Common myeloid progenitor, CD34-positive (primary cell): ENCODE measurements around the gene CD109.
"Not testable (repeated sequence)": the region's sequence is repeated elsewhere in the genome, so short reads cannot be mapped to it uniquely, and the experiment has no call there.

ENCODE experiments used
- CTCF ChIA-PET: fragments of 350-600 bp; sonication (Branson Sonifier 250); formaldehyde crosslinking; loops from one replicate; lab custom pipeline; 2021; ENCODE audit warnings: antibody characterized with exemption; lab: Charles Lee
- POLR2A ChIA-PET: fragments of 350-600 bp; sonication (Branson Sonifier 250); formaldehyde crosslinking; loops from one replicate; lab custom pipeline; 2021; ENCODE audit warnings: antibody characterized with exemption; lab: Charles Lee
- DNase-seq, 3 donors: peaks; one replicate each; pipeline versions ENCODE4 v3.0.0 to v3.0.0-alpha.2; 2013
- H3K27ac ChIP-seq, 2 experiments: 1 replicate in 1 of 2; 2 replicates in 1 of 2; pipeline ENCODE4 v1.7.0; 2013; ENCODE audit warnings: inconsistent platforms in 2 of 2, low read length in 2 of 2, mild to moderate bottlenecking in 2 of 2, low read depth in 1 of 2, moderate library complexity in 1 of 2; ENCODE audit not compliant: severe bottlenecking in 2 of 2, insufficient read depth in 1 of 2, poor library complexity in 1 of 2
- H3K27me3 ChIP-seq, 5 experiments: replicated peaks in 2 of 5; 1 replicate in 3 of 5; 2 replicates in 2 of 5; pipeline versions ENCODE4 v1.6.1 to v1.7.0; 2013; ENCODE audit warnings: low read length in 4 of 5, mild to moderate bottlenecking in 2 of 5, moderate library complexity in 2 of 5, inconsistent platforms in 1 of 5; ENCODE audit not compliant: insufficient read depth in 5 of 5, control insufficient read depth in 4 of 5
- H3K36me3 ChIP-seq, 4 experiments: 1 replicate in 2 of 4; 2 replicates in 2 of 4; pipeline versions ENCODE4 v1.6.1 to v1.7.0; 2013; ENCODE audit warnings: low read length in 3 of 4, control low read depth in 1 of 4, mild to moderate bottlenecking in 1 of 4; ENCODE audit not compliant: control insufficient read depth in 4 of 4, insufficient read depth in 4 of 4
- H3K4me1 ChIP-seq, 4 experiments: 1 replicate in 3 of 4; 2 replicates in 1 of 4; pipeline versions ENCODE4 v1.6.1 to v1.7.1; 2013; ENCODE audit warnings: low read length in 3 of 4, mild to moderate bottlenecking in 3 of 4, control low read depth in 1 of 4, inconsistent platforms in 1 of 4, moderate library complexity in 1 of 4; ENCODE audit not compliant: control insufficient read depth in 4 of 4, insufficient read depth in 4 of 4; ENCODE audit errors: control extremely low read depth in 1 of 4
- H3K4me3 ChIP-seq, 7 experiments: 1 replicate in 4 of 7; 2 replicates in 3 of 7; pipeline versions ENCODE4 v1.5.1 to v1.7.0; 2013; ENCODE audit warnings: mild to moderate bottlenecking in 7 of 7, low read length in 6 of 7, moderate library complexity in 6 of 7, inconsistent platforms in 2 of 7, low read depth in 2 of 7, control low read depth in 1 of 7; ENCODE audit not compliant: insufficient read depth in 4 of 7, control insufficient read depth in 1 of 7; ENCODE audit errors: extremely low read depth in 1 of 7
- H3K9me3 ChIP-seq, 5 experiments: 1 replicate in 4 of 5; 2 replicates in 1 of 5; pipeline versions ENCODE4 v1.6.1 to v1.7.1; 2013; ENCODE audit warnings: low read length in 4 of 5, mild to moderate bottlenecking in 2 of 5, inconsistent platforms in 1 of 5, low read depth in 1 of 5, moderate library complexity in 1 of 5; ENCODE audit not compliant: control insufficient read depth in 4 of 5, insufficient read depth in 2 of 5; ENCODE audit errors: control extremely low read depth in 1 of 5
- WGBS: methylation state at CpG from one replicate; pipeline ENCODE4 v1.1.5; 2013; ENCODE audit not compliant: insufficient coverage; 5-methylcytosine and 5-hydroxymethylcytosine counted together

CD109 gene

DNA sequence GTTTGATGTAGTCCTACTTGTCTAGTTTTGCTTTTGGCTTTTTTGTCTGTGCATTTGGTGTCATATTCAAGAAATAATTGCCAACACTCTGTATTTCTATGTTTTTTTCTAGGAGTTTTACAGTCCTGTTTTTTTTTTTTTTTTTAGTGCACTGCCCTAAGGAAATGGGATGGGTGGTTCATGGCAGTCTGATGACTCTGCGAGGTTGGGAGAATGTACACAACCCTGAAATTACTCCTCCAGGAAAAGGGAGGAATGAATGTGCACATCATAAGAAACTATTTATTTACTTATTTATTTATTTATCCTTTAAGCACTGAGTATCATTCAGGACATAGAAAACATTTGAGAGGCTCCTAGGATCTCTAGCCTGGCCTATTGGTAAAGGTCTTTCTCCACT, 27.0 kb upstream of the CD109 start:
- CTCF ChIA-PET: interaction anchor here (1.1 kb wide), 2 partner anchors 12 to 65 kb away, joined by 3 to 4 read pairs; no protein-coding TSS in a partner anchor
- DNase-seq: no peak
- Histone ChIP-seq H3K4me3 (no peak overlapping the region), H3K27ac (no peak overlapping the region), H3K9me3 (no peaks in the 10 kb centered on the region), H3K4me1 (peaks cover 0 to 10% (median 3%) of the 10 kb centered on the region in 4 experiments), H3K36me3 (no peaks in the 10 kb centered on the region), H3K27me3 (no peaks in the 10 kb centered on the region)
- WGBS: no CpG with 5 or more reads among the region's 1 CpG
- POLR2A ChIA-PET: no interaction called here

DNA sequence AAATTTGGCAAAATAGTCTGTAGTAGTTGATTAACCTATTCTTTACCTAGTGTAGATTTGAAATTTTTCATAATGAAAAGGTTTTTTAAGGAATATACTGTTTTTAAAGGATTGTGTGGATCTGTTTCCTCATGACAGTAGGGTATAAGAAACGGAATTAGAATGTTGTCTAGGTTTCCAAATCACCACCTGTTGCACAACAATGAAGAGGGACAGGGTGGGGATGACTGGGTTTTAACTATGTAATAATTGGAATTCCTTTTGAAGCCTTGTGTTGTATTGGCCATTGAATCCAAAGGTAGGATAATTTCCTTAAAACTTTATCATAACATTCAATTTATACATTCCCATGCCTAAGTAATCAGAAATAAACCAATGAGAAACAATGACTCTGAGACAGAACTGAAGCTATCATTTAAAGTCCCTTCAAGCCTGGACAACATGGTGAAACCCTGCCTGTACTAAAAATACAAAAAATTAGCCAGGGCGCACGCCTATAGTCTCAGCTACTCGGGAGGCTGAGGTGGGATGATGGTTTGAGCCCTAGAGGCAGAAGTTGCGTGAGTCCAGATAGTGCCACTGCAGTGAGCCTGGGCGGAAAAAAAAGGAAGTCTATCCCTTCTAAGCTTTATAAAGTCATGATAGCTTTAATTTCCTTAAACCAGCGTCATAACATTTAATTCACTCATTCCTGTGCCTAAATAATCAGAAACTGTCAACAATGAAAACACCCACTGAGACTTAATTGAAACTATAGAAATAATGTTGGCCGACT, 23.9 kb upstream of the CD109 start:
- Histone ChIP-seq H3K4me1 (peaks cover 0 to 3% (median 2%) of the 10 kb centered on the region in 4 experiments), H3K9me3 (no peaks in the 10 kb centered on the region), H3K27me3 (no peaks in the 10 kb centered on the region), H3K4me3 (no peak overlapping the region), H3K36me3 (no peaks in the 10 kb centered on the region), H3K27ac (no peak overlapping the region)
- WGBS: 67% methylated on average over 4 of the region's 8 CpGs
- ChIA-PET CTCF (interaction anchor here (0.9 to 10.4 kb wide), 7 partner anchors 10 to 1537 kb away, joined by 3 to 248 read pairs (median 5); no protein-coding TSS in a partner anchor), POLR2A (no interaction called here)
- peak in 2 of 3 donors; percentile 33 to 59 for DNase-seq

GRCh38 chr6:73675466-73676098, 20.4 kb upstream of the CD109 start:
- CTCF ChIA-PET: interaction anchor here (0.7 to 10.4 kb wide), 21 partner anchors 10 to 195 kb away, joined by 3 to 248 read pairs (median 4); partner anchors contain the start of genes CD109 and SLC17A5
- no peaks in the 10 kb centered on the region for H3K27me3 ChIP-seq

GRCh38 chr6:73679009-73679408, 17.0 kb upstream of the CD109 start:
- Histone ChIP-seq H3K27ac (no peak overlapping the region), H3K9me3 (peaks cover 0 to 4% (median 0%) of the 10 kb centered on the region in 5 experiments), H3K36me3 (no peaks in the 10 kb centered on the region), H3K27me3 (no peaks in the 10 kb centered on the region), H3K4me3 (no peak overlapping the region), H3K4me1 (peaks cover 0 to 5% (median 0%) of the 10 kb centered on the region in 4 experiments)
- POLR2A ChIA-PET: no interaction called here
- CTCF ChIA-PET: interaction anchor here (1.1 to 10.4 kb wide), 5 partner anchors 8 to 59 kb away, joined by 3 to 248 read pairs (median 4); no protein-coding TSS in a partner anchor
- no peak for DNase-seq
- WGBS: 75% methylated on average over 1 of the region's 3 CpGs

More at GRCh38 chr6:73675466-73676098, 20.4 kb upstream of the CD109 start:
- peak; percentile 50 to 77 (median 68) for DNase-seq
- H3K4me1 ChIP-seq: peaks cover 0 to 8% (median 3%) of the 10 kb centered on the region in 4 experiments
- POLR2A ChIA-PET: interaction anchor here (1.1 kb wide), 1 partner anchor 57 kb away, joined by 6 read pairs; no protein-coding TSS in a partner anchor
- H3K4me3 ChIP-seq: no peak overlapping the region
- no peaks in the 10 kb centered on the region for H3K9me3 ChIP-seq
- H3K27ac ChIP-seq: no peak overlapping the region
- H3K36me3 ChIP-seq: no peaks in the 10 kb centered on the region
- no CpG with 5 or more reads among the region's 4 CpGs for WGBS

DNA sequence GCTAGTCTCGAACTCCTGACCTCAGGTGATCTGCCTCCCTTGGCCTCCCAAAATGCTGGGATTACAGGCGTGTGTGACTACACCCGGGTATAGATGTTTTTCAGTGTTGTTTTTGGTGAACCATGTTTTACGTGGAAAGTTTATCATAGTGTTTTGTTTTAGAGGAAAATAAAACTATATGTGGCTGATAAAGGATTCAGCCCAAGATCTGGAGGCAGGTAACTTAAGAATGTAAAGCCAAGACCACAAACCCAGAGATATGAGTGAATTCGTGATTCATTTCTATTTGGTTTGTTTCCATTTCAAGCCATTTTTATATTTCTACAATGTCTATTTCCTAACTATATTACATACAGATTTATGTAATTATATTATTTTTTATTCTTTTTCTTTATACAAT, 16.2 kb upstream of the CD109 start:
- H3K9me3 ChIP-seq, DNase-seq, H3K4me3 ChIP-seq, H3K27ac ChIP-seq, H3K4me1 ChIP-seq, H3K27me3 ChIP-seq, H3K36me3 ChIP-seq: not testable (repeated sequence)
- ChIA-PET POLR2A (interaction anchor here (0.7 kb wide), 1 partner anchor 36 kb away, joined by 3 read pairs; no protein-coding TSS in a partner anchor), CTCF (interaction anchor here (1.0 to 10.4 kb wide), 6 partner anchors 9 to 69 kb away, joined by 3 to 248 read pairs (median 3); no protein-coding TSS in a partner anchor)
- WGBS: 100% methylated on average over 3 of the region's 5 CpGs

DNA sequence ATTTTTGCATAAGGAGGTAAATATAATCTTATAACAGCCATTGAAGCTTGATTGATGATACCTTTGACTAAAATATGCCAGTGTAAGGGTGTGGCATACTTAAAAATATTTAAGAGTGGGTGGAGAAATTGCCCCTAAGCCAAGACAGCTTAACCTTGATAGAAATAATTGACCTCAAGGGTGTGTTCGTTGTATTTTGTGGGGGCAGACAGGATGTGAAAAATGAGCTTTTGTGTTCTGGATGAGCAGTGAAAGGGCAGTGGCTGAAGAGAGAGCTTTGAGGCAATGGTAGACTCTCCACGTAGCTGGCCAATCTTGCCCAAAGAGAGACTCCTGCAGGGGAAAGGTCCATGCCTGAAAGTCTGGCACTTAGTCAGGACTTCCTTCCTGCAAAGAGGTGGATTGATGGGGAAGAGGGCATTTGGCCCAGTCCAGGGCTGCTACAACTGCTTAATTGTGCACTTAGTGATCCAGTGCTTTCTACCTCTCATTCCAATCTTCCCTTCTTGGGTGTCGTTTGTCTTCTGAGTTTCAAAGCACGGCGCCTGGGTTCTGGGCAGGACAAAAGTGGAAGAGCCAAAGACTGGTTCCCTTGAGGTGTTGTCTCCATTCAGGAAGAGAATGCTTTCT, 15.6 kb upstream of the CD109 start:
- H3K9me3 ChIP-seq: peaks cover 0 to 4% (median 0%) of the 10 kb centered on the region in 5 experiments
- peaks cover 0 to 5% (median 0%) of the 10 kb centered on the region in 4 experiments for H3K4me1 ChIP-seq
- H3K4me3 ChIP-seq: no peak overlapping the region
- WGBS: 88% methylated on average over 4 of the region's 5 CpGs
- H3K36me3 ChIP-seq: no peaks in the 10 kb centered on the region
- DNase-seq: no peak
- no peaks in the 10 kb centered on the region for H3K27me3 ChIP-seq
- CTCF ChIA-PET: interaction anchor here (0.5 to 10.4 kb wide), 10 partner anchors 9 to 68 kb away, joined by 3 to 248 read pairs (median 3); no protein-coding TSS in a partner anchor
- H3K27ac ChIP-seq: no peak overlapping the region
- POLR2A ChIA-PET: interaction anchor here (0.7 to 0.8 kb wide), 2 partner anchors 37 to 41 kb away, joined by 3 to 5 read pairs; no protein-coding TSS in a partner anchor
